Endothelial cell (in vitro differentiated cells): ENCODE data around the gene C17orf107. TPM values are rescaled to one million over a fixed set of nuclear protein-coding genes. Genes with fewer than 3 reads are reported as not detected.

Experiments used
- DNase-seq: peaks from one replicate; pipeline ENCODE4 v3.0.0; 2021; ENCODE audit warnings: low spot score
- H3K27ac Mint-ChIP-seq: one replicate; pipeline ENCODE4 v1.8.0; 2021; ENCODE audit warnings: mixed read lengths, inconsistent platforms; ENCODE audit not compliant: unreplicated experiment
- H3K27me3 Mint-ChIP-seq: one replicate; pipeline ENCODE4 v1.8.0; 2021; ENCODE audit warnings: mild to moderate bottlenecking, moderate library complexity, mixed read lengths, inconsistent platforms; ENCODE audit not compliant: unreplicated experiment
- H3K36me3 Mint-ChIP-seq: one replicate; pipeline ENCODE4 v1.8.0; 2021; ENCODE audit warnings: mild to moderate bottlenecking, low read depth, mixed read lengths, inconsistent platforms; ENCODE audit not compliant: unreplicated experiment
- H3K4me1 Mint-ChIP-seq: one replicate; pipeline ENCODE4 v1.8.0; 2021; ENCODE audit warnings: mild to moderate bottlenecking, mixed read lengths, inconsistent platforms; ENCODE audit not compliant: unreplicated experiment
- H3K4me3 Mint-ChIP-seq: one replicate; pipeline ENCODE4 v1.8.0; 2021; ENCODE audit warnings: mild to moderate bottlenecking, mixed read lengths, inconsistent platforms; ENCODE audit not compliant: unreplicated experiment
- H3K9me3 Mint-ChIP-seq: one replicate; pipeline ENCODE4 v1.8.0; 2021; ENCODE audit warnings: mixed read lengths, inconsistent platforms; ENCODE audit not compliant: unreplicated experiment
- total RNA-seq: library from RNA; stranded (reverse); fragmentation: NEBNext Ultra II Directional; extraction: Animal tissue kit (Norgen Biotek cat#: 25700); gene quantifications from one replicate; pipeline ENCODE4 v1.2.1, GENCODE V29; 2021; ENCODE audit not compliant: unreplicated experiment
- TF ChIP-seq, protein P1 (sequence below): fragments of 200-600 bp; sonication (generic); IDR thresholded peaks from one replicate; pipeline ENCODE4 v1.5.0; 2021; ENCODE audit warnings: antibody characterized with exemption; ENCODE audit not compliant: unreplicated experiment

Gene C17orf107
- total RNA-seq, 1 donor from 2014 or later = 2.3 TPM

DNA sequence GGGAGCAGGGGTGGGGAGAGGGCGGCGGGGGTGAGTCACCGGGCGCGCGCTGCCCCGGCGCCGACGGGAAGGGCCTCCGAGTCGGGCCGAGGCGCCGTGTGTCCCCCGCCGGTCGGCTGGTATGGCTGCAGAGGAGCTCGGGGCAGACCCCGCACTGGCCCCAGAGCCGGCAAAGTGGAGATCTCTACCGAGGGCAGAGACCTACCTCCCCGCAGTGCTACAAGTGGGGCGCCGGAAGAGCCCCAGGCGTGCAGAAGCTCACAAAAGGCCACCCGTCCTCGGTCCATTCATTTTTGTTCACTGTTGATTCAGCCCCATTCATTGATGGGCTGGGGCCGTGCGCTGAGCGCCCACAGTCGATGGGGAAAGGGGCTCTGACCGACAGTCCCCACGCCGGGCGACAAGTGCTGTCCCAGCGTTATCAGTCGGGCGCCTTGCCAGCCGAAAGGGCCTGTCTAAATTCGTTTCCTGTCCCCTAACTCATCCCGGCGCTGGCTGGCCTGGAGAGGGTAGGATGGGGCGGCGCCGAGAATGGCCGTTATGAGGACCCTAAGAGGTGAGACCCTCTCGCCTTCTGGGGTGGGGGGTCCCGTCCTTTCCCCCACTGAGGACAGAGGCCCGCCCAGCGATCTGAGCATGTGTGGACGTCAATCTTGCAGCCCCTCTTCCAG lies 50.9 kb downstream of the C17orf107 start:
- Mint-ChIP-seq H3K27ac (peak overlapping the region; percentile 75), H3K9me3 (no peaks in the 10 kb centered on the region), H3K27me3 (peaks cover 33% of the 10 kb centered on the region), H3K36me3 (peaks cover 19% of the 10 kb centered on the region), H3K4me1 (peaks cover 38% of the 10 kb centered on the region), H3K4me3 (peak overlapping the region; percentile 87)
- TF ChIP-seq, protein P1, sequence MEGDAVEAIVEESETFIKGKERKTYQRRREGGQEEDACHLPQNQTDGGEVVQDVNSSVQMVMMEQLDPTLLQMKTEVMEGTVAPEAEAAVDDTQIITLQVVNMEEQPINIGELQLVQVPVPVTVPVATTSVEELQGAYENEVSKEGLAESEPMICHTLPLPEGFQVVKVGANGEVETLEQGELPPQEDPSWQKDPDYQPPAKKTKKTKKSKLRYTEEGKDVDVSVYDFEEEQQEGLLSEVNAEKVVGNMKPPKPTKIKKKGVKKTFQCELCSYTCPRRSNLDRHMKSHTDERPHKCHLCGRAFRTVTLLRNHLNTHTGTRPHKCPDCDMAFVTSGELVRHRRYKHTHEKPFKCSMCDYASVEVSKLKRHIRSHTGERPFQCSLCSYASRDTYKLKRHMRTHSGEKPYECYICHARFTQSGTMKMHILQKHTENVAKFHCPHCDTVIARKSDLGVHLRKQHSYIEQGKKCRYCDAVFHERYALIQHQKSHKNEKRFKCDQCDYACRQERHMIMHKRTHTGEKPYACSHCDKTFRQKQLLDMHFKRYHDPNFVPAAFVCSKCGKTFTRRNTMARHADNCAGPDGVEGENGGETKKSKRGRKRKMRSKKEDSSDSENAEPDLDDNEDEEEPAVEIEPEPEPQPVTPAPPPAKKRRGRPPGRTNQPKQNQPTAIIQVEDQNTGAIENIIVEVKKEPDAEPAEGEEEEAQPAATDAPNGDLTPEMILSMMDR = no peak
- DNase-seq = peak; percentile 19

DNA sequence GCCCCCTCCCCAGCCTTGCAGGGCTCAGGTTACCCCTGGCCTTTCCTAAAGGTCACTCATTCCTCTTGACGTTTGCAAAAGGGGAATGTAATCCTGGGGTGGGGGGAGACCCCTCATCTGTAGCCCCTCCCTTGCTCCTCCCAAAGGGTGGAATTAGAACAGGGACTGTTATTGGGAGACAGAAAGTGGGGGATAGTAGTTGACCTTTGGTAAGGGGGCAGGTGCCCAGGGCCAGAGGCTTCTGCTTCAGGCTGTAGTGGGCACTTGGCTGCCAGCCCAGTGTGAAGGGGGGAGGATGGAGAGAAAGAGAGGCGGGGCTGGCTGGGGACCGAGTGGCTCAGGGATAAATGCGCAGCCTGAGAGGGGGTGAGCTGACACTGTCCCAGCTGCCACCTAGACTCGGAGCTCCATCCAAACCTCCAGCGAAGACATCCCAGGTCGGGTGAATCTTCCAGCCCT lies 51.4 kb downstream of the C17orf107 start, which contains the start of gene ENO3:
Gene ENO3, plus strand, starts transcription at position 374 of the 459 bp plus-strand sequence. CDS start 711 bp downstream, outside the sequence.
- DNase-seq = no peak
- H3K27ac Mint-ChIP-seq = peak within 1 kb of the TSS; percentile 75
- no peaks in the 10 kb centered on the region for H3K9me3 Mint-ChIP-seq
- H3K36me3 Mint-ChIP-seq = peaks cover 16% of the 10 kb centered on the region
- peaks cover 33% of the 10 kb centered on the region for H3K4me1 Mint-ChIP-seq
- peak within 1 kb of the TSS; percentile 87 for H3K4me3 Mint-ChIP-seq
- TF ChIP-seq, protein P1 = no peak
- H3K27me3 Mint-ChIP-seq = peaks cover 31% of the 10 kb centered on the region

DNA sequence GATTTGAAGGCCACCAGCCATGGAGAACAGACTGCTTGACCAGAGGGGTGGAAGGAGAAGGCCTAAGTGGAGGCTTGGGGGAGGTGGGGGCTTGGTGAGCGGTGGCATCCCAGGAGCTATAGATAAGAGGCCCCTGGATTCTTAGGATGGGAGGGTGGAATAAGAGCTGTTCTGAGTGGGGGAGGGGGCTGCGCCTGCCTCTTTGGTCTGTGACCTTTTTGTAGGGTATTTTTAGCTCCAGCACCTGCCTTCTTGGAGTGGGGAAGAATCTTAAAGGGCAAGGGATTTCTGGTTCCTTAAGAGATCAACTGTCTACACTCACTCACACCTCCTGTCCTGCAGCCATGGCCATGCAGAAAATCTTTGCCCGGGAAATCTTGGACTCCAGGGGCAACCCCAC lies 52.1 kb downstream of the C17orf107 start:
- Mint-ChIP-seq H3K9me3 (no peaks in the 10 kb centered on the region), H3K4me3 (peak overlapping the region; percentile 87), H3K36me3 (peaks cover 14% of the 10 kb centered on the region), H3K27ac (no peak overlapping the region), H3K4me1 (peaks cover 27% of the 10 kb centered on the region), H3K27me3 (peaks cover 29% of the 10 kb centered on the region)
- TF ChIP-seq, protein P1 = no peak
- DNase-seq = no peak

Other genes with a start within 250 kb of the C17orf107 start
- gene PELP1, start 195.4 kb upstream of the C17orf107 start, total RNA-seq = 118 TPM
- gene ARRB2, start 188.9 kb upstream of the C17orf107 start, total RNA-seq = 51.1 TPM
- 10.5 TPM for gene MED11, start 168.1 kb upstream of the C17orf107 start, total RNA-seq
- not detected for gene ZMYND15, start 159.7 kb upstream of the C17orf107 start, total RNA-seq
- gene CXCL16, start 159.6 kb upstream of the C17orf107 start, total RNA-seq = 0.13 TPM
- not detected for gene TM4SF5, start 127.7 kb upstream of the C17orf107 start, total RNA-seq
- 2.9 TPM for gene VMO1, start 113.2 kb upstream of the C17orf107 start, total RNA-seq
- not detected for gene GLTPD2, start 110.6 kb upstream of the C17orf107 start, total RNA-seq
- gene PSMB6, start 103.4 kb upstream of the C17orf107 start, total RNA-seq = 185 TPM
- gene PLD2, start 92.4 kb upstream of the C17orf107 start, total RNA-seq = 86.5 TPM
- 176 TPM for gene MINK1, start 66.2 kb upstream of the C17orf107 start, total RNA-seq
- gene CHRNE, start 3.6 kb downstream of the C17orf107 start, total RNA-seq = 1.2 TPM
- 1.3 TPM for gene GP1BA, start 32.7 kb downstream of the C17orf107 start, total RNA-seq
- 47.5 TPM for gene SLC25A11, start 40.5 kb downstream of the C17orf107 start, total RNA-seq
- 92.3 TPM for gene RNF167, start 40.7 kb downstream of the C17orf107 start, total RNA-seq
- gene PFN1, start 49.0 kb downstream of the C17orf107 start, total RNA-seq = 874 TPM
- 7.3 TPM for gene ENO3, start 51.6 kb downstream of the C17orf107 start, total RNA-seq
- gene SPAG7, start 68.3 kb downstream of the C17orf107 start, total RNA-seq = 67.3 TPM
- 42.3 TPM for gene CAMTA2, start 88.1 kb downstream of the C17orf107 start, total RNA-seq
- gene INCA1, start 98.0 kb downstream of the C17orf107 start, total RNA-seq = 2.2 TPM
- 127 TPM for gene KIF1C, start 98.4 kb downstream of the C17orf107 start, total RNA-seq
- gene SLC52A1, start 135.9 kb downstream of the C17orf107 start, total RNA-seq = 0.21 TPM
- 0.38 TPM for gene ZFP3, start 178.9 kb downstream of the C17orf107 start, total RNA-seq
- gene ZNF232, start 212.3 kb downstream of the C17orf107 start, total RNA-seq = 43.0 TPM
- 5.6 TPM for gene USP6, start 216.5 kb downstream of the C17orf107 start, total RNA-seq